ENCODE results near the gene S1PR4. TPM values are rescaled to one million over a fixed set of nuclear protein-coding genes. Genes with fewer than 3 reads are reported as not detected.
"Not testable (repeated sequence)": the region's sequence is repeated elsewhere in the genome, so short reads cannot be mapped to it uniquely, and the experiment has no call there.

S1PR4 gene
- polyA plus RNA-seq, 1 of the 3 experiments (the other 2 are of a cell fraction) = not detected

GRCh38 chr19:3221576-3221975 lies 43.0 kb downstream of the S1PR4 start:
- POLR2A ChIA-PET; H3K9me2 ChIP-seq; H3K79me2 ChIP-seq (ENCODE audit: insufficient read depth); H3K9me3 ChIP-seq; H3K4me2 ChIP-seq; H3K27me3 ChIP-seq (ENCODE audit: insufficient read depth); H3K4me3 ChIP-seq (ENCODE audit: low read depth in 2 of 2, low read length in 1 of 2); H2AFZ ChIP-seq (ENCODE audit: low read depth); H3K27ac ChIP-seq (ENCODE audit: low read depth in 2 of 2, low read length in 1 of 2); H4K20me1 ChIP-seq (ENCODE audit: insufficient read depth); H3K36me3 ChIP-seq (replicated peaks in 1 of 2; ENCODE audit: control insufficient read depth in 1 of 2, insufficient read depth in 2 of 2, low read length in 1 of 2); H3F3A ChIP-seq (replicated peaks; ENCODE audit: insufficient read depth); H3K4me1 ChIP-seq (ENCODE audit: control insufficient read depth in 1 of 2, insufficient read depth in 2 of 2, low read depth in 1 of 2, low read length in 1 of 2); DNase-seq; H3K9ac ChIP-seq: not testable (repeated sequence)
- CTCF ChIA-PET = interaction anchor here (1.0 to 3.5 kb wide), 3 partner anchors 11 to 54 kb away, joined by 3 to 17 read pairs (median 7); no protein-coding TSS in a partner anchor
- WGBS (ENCODE audit: low lambda C conversion rate) = 86% methylated on average over 5 of the region's 5 CpGs

DNA sequence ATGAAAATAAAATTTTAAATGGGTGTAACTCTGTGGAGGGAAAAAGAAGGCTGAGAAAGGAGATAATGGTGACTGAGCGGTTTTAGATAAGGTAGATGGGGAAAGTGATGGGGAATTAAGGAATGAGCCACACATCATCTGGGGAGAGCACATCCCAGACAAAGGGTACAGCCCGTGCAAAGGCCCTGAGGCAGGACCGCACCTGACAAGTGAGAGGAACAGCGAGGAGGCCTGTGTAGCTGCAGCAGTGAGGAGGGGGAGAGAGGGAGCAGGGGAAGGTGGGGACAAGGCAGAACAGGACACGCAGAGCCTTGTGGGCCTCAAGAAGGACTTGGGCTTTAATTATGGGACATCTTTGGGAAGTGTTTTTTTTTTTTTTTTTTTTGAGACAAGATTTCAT lies 44.1 kb downstream of the S1PR4 start:
- Histone ChIP-seq H3F3A (replicated peaks; ENCODE audit: insufficient read depth) (no peaks in the 10 kb centered on the region), H4K20me1 (ENCODE audit: insufficient read depth) (no peaks in the 10 kb centered on the region), H3K79me2 (ENCODE audit: insufficient read depth) (no peaks in the 10 kb centered on the region), H3K36me3 (replicated peaks in 1 of 2; ENCODE audit: control insufficient read depth in 1 of 2, insufficient read depth in 2 of 2, low read length in 1 of 2) (no peaks in the 10 kb centered on the region), H3K4me3 (ENCODE audit: low read depth in 2 of 2, low read length in 1 of 2) (no peak overlapping the region), H3K4me2 (no peak overlapping the region), H3K27ac (ENCODE audit: low read depth in 2 of 2, low read length in 1 of 2) (no peak overlapping the region), H2AFZ (ENCODE audit: low read depth) (no peak overlapping the region), H3K27me3 (ENCODE audit: insufficient read depth) (no peaks in the 10 kb centered on the region), H3K9ac (no peak overlapping the region), H3K9me2 (no peaks in the 10 kb centered on the region), H3K9me3 (no peaks in the 10 kb centered on the region), H3K4me1 (ENCODE audit: control insufficient read depth in 1 of 2, insufficient read depth in 2 of 2, low read depth in 1 of 2, low read length in 1 of 2) (peaks cover 0 to 3% of the 10 kb centered on the region in 2 experiments; a peak in 1 of 4 replicates)
- ChIA-PET POLR2A (no interaction called here), CTCF (interaction anchor here (1.1 to 3.5 kb wide), 2 partner anchors 12 to 39 kb away, joined by 3 to 17 read pairs; no protein-coding TSS in a partner anchor)
- WGBS (ENCODE audit: low lambda C conversion rate) = 75% methylated on average over 5 of the region's 5 CpGs
- TF ChIP-seq POLR2AphosphoS5 (IDR thresholded peaks at IDR 0.05; ENCODE audit: low read depth, low read length) (no peak), YY1 (IDR thresholded peaks at IDR 0.05; ENCODE audit: low read depth) (no peak), JUND (IDR thresholded peaks at IDR 0.05) (no peak), REST (IDR thresholded peaks at IDR 0.05; ENCODE audit: low read depth, low read length) (no peak), CHD2 (IDR thresholded peaks at IDR 0.05; ENCODE audit: low read length, partially characterized antibody) (no peak), TAF1 (IDR thresholded peaks at IDR 0.05; ENCODE audit: borderline replicate concordance, low read depth, low read length) (no peak), GABPA (IDR thresholded peaks at IDR 0.05; ENCODE audit: low read depth) (no peak)
- TF ChIP-seq, protein P1, sequence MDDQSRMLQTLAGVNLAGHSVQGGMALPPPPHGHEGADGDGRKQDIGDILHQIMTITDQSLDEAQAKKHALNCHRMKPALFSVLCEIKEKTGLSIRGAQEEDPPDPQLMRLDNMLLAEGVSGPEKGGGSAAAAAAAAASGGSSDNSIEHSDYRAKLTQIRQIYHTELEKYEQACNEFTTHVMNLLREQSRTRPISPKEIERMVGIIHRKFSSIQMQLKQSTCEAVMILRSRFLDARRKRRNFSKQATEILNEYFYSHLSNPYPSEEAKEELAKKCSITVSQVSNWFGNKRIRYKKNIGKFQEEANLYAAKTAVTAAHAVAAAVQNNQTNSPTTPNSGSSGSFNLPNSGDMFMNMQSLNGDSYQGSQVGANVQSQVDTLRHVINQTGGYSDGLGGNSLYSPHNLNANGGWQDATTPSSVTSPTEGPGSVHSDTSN (IDR thresholded peaks at IDR 0.05) = no peak
- DNase-seq = no peak
